GM06990 (cell line): Measurements from ENCODE around the gene CCDC86.

Experiments
- DNase-seq: peaks from one replicate; pipeline ENCODE4 v3.0.0-alpha.2; 2011; ENCODE audit not compliant: insufficient read length; ENCODE audit errors: extremely low read depth
- H3K27me3 ChIP-seq: replicated peaks from 2 replicates; pipeline ENCODE4 v1.6.0; 2011; ENCODE audit warnings: low read length; ENCODE audit not compliant: control insufficient read depth, insufficient read depth
- H3K36me3 ChIP-seq: 2 replicates; pipeline ENCODE4 v1.5.1; 2011; ENCODE audit warnings: low read length; ENCODE audit not compliant: control insufficient read depth, insufficient read depth
- H3K4me3 ChIP-seq: replicated peaks from 2 replicates; pipeline ENCODE4 v1.5.1; 2011; ENCODE audit warnings: low read depth, mild to moderate bottlenecking, control low read depth, low read length
- CTCF ChIP-seq: IDR thresholded peaks from 2 replicates; pipeline ENCODE4 v1.5.1; 2011; ENCODE audit warnings: low read length, control low read depth, mild to moderate bottlenecking, inconsistent platforms; ENCODE audit not compliant: insufficient read depth, poor library complexity, severe bottlenecking

CCDC86 gene

GRCh38 chr11:60801194-60801593 lies 40.7 kb upstream of the CCDC86 start:
- Histone ChIP-seq H3K4me3 (no peak overlapping the region), H3K27me3 (no peaks in the 10 kb centered on the region; the same call in 1 of the 2 replicates), H3K36me3 (no peaks in the 10 kb centered on the region)
- DNase-seq: no peak
- TF ChIP-seq CTCF: no peak

- H3K4me3 ChIP-seq: no peak overlapping the region
- no peaks in the 10 kb centered on the region for H3K36me3 ChIP-seq
- no peak for TF ChIP-seq CTCF
- H3K27me3 ChIP-seq: no peaks in the 10 kb centered on the region; the same call in 1 of the 2 replicates
- no peak for DNase-seq
These were observed 38.5 kb upstream of the CCDC86 start for GRCh38 chr11:60803273-60803936.

- no peak for TF ChIP-seq CTCF
- no peak overlapping the region for H3K4me3 ChIP-seq
- no peaks in the 10 kb centered on the region for H3K36me3 ChIP-seq
- no peak for DNase-seq
- H3K27me3 ChIP-seq: no peaks in the 10 kb centered on the region
These were observed 32.7 kb upstream of the CCDC86 start for GRCh38 chr11:60809249-60809648.

GRCh38 chr11:60809691-60810090 lies 32.2 kb upstream of the CCDC86 start:
- no peak for DNase-seq
- Histone ChIP-seq H3K4me3 (no peak overlapping the region), H3K27me3 (no peaks in the 10 kb centered on the region), H3K36me3 (no peaks in the 10 kb centered on the region)
- no peak for TF ChIP-seq CTCF

- TF ChIP-seq CTCF: no peak
These were observed 31.8 kb upstream of the CCDC86 start for GRCh38 chr11:60810151-60810550.

GRCh38 chr11:60810569-60810968 lies 31.3 kb upstream of the CCDC86 start:
- no peaks in the 10 kb centered on the region for H3K36me3 ChIP-seq
- no peaks in the 10 kb centered on the region for H3K27me3 ChIP-seq
- no peak overlapping the region for H3K4me3 ChIP-seq
- no peak for DNase-seq
- no peak for TF ChIP-seq CTCF

More at GRCh38 chr11:60810151-60810550, 31.8 kb upstream of the CCDC86 start:
- Histone ChIP-seq H3K27me3 (no peaks in the 10 kb centered on the region), H3K4me3 (no peak overlapping the region), H3K36me3 (no peaks in the 10 kb centered on the region)
- no peak for DNase-seq
